NK-92 (cell line): ENCODE data around the gene PIWIL4.
"Not testable (repeated sequence)": the region's sequence is repeated elsewhere in the genome, so short reads cannot be mapped to it uniquely, and the experiment has no call there.

Experiments
- DNase-seq: peaks from one replicate; lab custom pipeline; 2025; ENCODE audit not compliant: unreplicated experiment; lab: John Stamatoyannopoulos, UW

The PIWIL4 gene

GRCh38 chr11:94583866-94584500 is 16.8 kb downstream of the PIWIL4 start:
- DNase-seq = no peak

GRCh38 chr11:94584978-94585377 is 17.8 kb downstream of the PIWIL4 start:
- DNase-seq = no peak

GRCh38 chr11:94585399-94585798 is 18.2 kb downstream of the PIWIL4 start:
- no peak for DNase-seq

GRCh38 chr11:94586546-94586945 is 19.4 kb downstream of the PIWIL4 start:
- no peak for DNase-seq

GRCh38 chr11:94586978-94587377 is 19.8 kb downstream of the PIWIL4 start:
- DNase-seq = no peak

GRCh38 chr11:94588366-94588942 is 21.3 kb downstream of the PIWIL4 start:
- no peak for DNase-seq

GRCh38 chr11:94590352-94591041 is 23.3 kb downstream of the PIWIL4 start:
- no peak for DNase-seq

GRCh38 chr11:94593030-94593429 is 25.9 kb downstream of the PIWIL4 start:
- no peak for DNase-seq

GRCh38 chr11:94595076-94595475 is 27.9 kb downstream of the PIWIL4 start:
- DNase-seq = no peak

- DNase-seq = no peak
These were observed 30.7 kb downstream of the PIWIL4 start for GRCh38 chr11:94597896-94598295.

- no peak for DNase-seq
These were observed 32.3 kb downstream of the PIWIL4 start for GRCh38 chr11:94599510-94599909.

GRCh38 chr11:94602430-94603372 is 35.5 kb downstream of the PIWIL4 start:
- no peak for DNase-seq

GRCh38 chr11:94603587-94603986 is 36.4 kb downstream of the PIWIL4 start:
- no peak for DNase-seq

- DNase-seq = no peak
These were observed 37.3 kb downstream of the PIWIL4 start for GRCh38 chr11:94604482-94604881.

GRCh38 chr11:94613120-94613519 is 46.0 kb downstream of the PIWIL4 start:
- DNase-seq = no peak

- DNase-seq = no peak
These were observed 56.1 kb downstream of the PIWIL4 start for GRCh38 chr11:94623120-94623735.

GRCh38 chr11:94625422-94625821 is 58.3 kb downstream of the PIWIL4 start:
- not testable (repeated sequence) for DNase-seq

GRCh38 chr11:94627003-94627560 is 59.9 kb downstream of the PIWIL4 start:
- not testable (repeated sequence) for DNase-seq

- no peak for DNase-seq
These were observed 62.6 kb downstream of the PIWIL4 start for GRCh38 chr11:94629741-94630140.

- DNase-seq = no peak
These were observed 63.1 kb downstream of the PIWIL4 start for GRCh38 chr11:94630221-94630620.

GRCh38 chr11:94632356-94632755 is 65.2 kb downstream of the PIWIL4 start:
- DNase-seq = no peak
